ENCODE measurements around the gene ZNF789. TPM values are rescaled to one million over a fixed set of nuclear protein-coding genes. Genes with fewer than 3 reads are reported as not detected.
A peak's percentile ranks its signal among the peaks of the same experiment; 100 is the strongest.

ZNF789 gene
- total and polyA plus RNA-seq, 2 of the 13 experiments (the other 11 are each of a cell fraction or from before 2014, with no cell fraction given) = 19.8 to 25.1 TPM

DNA sequence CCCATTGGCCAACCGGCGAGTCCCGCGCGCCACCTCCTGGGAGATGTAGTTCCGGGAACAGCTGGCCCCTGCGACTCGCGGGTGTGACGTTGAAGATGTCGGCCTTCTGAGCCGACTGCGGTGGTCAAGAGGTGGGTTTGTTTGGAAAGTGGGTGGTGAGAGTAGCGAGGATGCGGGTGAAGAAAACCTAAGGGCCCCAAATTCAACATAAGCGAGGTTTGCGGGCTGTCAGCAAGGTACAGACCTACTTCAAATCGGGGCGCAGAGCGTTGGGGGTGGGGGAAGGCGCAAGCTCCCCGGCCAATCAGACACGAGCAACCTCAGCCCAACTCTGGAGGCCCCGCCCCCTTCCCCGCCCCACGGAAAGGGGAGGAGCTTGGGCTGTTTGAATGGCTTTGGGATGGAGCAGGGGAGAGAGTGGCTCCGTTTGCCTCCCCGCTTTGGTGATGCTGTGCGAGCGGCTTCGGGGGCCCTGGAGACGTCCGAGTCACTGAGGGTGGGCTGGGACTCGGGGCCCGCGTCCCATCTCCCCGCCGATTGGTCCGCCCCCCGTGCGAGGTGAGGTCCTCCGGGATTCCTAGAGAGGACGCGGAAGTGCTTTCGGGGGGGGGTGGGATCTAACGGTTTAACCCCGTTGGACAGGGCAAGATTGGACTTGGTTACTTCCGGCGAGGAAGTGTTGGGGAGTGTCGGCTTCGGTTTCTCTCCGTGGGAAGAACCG lies 32.1 kb downstream of the ZNF789 start, which contains the start of gene ZKSCAN5 (continued):
- TF ChIP-seq ATF2 (CRISPR knock-in tag; IDR thresholded peaks at IDR 0.05) = no peak
- TF ChIP-seq ZNF607 (CRISPR knock-in tag; IDR thresholded peaks at IDR 0.05; ENCODE audit: borderline replicate concordance) = peak; percentile 59; the same call in 1 of the 2 replicates
- TF ChIP-seq ZNF335 (CRISPR knock-in tag; IDR thresholded peaks at IDR 0.05) = 0 out of 2 replicates have a peak, but pooled peaks have one; percentile 30
- no peak for TF ChIP-seq TRIM24 (CRISPR knock-in tag; IDR thresholded peaks at IDR 0.05)
- peak; percentile 42; the same call in 1 of the 2 replicates for TF ChIP-seq ZNF580 (CRISPR knock-in tag; IDR thresholded peaks at IDR 0.05; ENCODE audit: borderline replicate concordance, low read depth)
- no peak for TF ChIP-seq PBX2 (CRISPR knock-in tag; IDR thresholded peaks at IDR 0.05)
- no peak for TF ChIP-seq ATM (IDR thresholded peaks at IDR 0.05; ENCODE audit: borderline replicate concordance)
- TF ChIP-seq ZSCAN31 (CRISPR knock-in tag; IDR thresholded peaks at IDR 0.05; ENCODE audit: low read depth) = peak; percentile 69; the same call in 1 of the 2 replicates
- peak; percentile 27; the same call in 1 of the 2 replicates for TF ChIP-seq FOXA3 (CRISPR knock-in tag; IDR thresholded peaks at IDR 0.05)
- peak; percentile 76; the same call in 1 of the 2 replicates for TF ChIP-seq NPAS2 (CRISPR knock-in tag; IDR thresholded peaks at IDR 0.05; ENCODE audit: borderline replicate concordance)
- no peak for TF ChIP-seq ZNF101 (CRISPR knock-in tag; IDR thresholded peaks at IDR 0.05; ENCODE audit: borderline replicate concordance, low read depth)
- no peak for TF ChIP-seq IRX3 (CRISPR knock-in tag; IDR thresholded peaks at IDR 0.05; ENCODE audit: borderline replicate concordance, low read depth)
- TF ChIP-seq NFRKB (IDR thresholded peaks at IDR 0.05) = no peak
- TF ChIP-seq SP140L (CRISPR knock-in tag; IDR thresholded peaks at IDR 0.05; ENCODE audit: borderline replicate concordance) = no peak
- peak; percentile 48 for TF ChIP-seq ZBTB21 (CRISPR knock-in tag; IDR thresholded peaks at IDR 0.05)
- no peak for TF ChIP-seq XBP1 (CRISPR knock-in tag; IDR thresholded peaks at IDR 0.05)
- TF ChIP-seq REL (CRISPR knock-in tag; conservative IDR thresholded peaks at IDR 0.05) = no peak
- TF ChIP-seq HNRNPLL (IDR thresholded peaks at IDR 0.05; ENCODE audit: low read depth, low read length, poor library complexity, severe bottlenecking) = no peak
- peak; percentile 64 for TF ChIP-seq SUZ12 (IDR thresholded peaks at IDR 0.05; ENCODE audit: low read depth, low read length)
- peak; percentile 100 for TF ChIP-seq HMGXB3 (CRISPR knock-in tag; IDR thresholded peaks at IDR 0.05; ENCODE audit: borderline replicate concordance)
- TF ChIP-seq RXRA (CRISPR knock-in tag; IDR thresholded peaks at IDR 0.05) = peak; percentile 10; the same call in 1 of the 2 replicates
- TF ChIP-seq NR1H2 (CRISPR knock-in tag; IDR thresholded peaks at IDR 0.05; ENCODE audit: borderline replicate concordance, low read depth) = no peak

Measured in HepG2 (cell line).